HEK293 (cell line): ENCODE results near the gene USP13.

Experiments used
- CTCF ChIA-PET: fragments of 350-600 bp; formaldehyde crosslinking; extraction: SDS; loops from one replicate; lab custom pipeline; 2021; ENCODE audit warnings: antibody characterized with exemption; lab: Yijun Ruan, JAX
- POLR2A ChIA-PET: fragments of 300-600 bp; formaldehyde crosslinking; extraction: SDS; loops from one replicate; lab custom pipeline; 2020; ENCODE audit warnings: antibody characterized with exemption, inconsistent platforms; lab: Yijun Ruan, JAX
- H3K27ac ChIP-seq: fragments of 200-500 bp; sonication (Bioruptor generic); 2 replicates; pipeline ENCODE4 v1.5.1; 2014; ENCODE audit warnings: low read depth, low read length, control low read depth, inconsistent platforms; ENCODE audit errors: extremely low read depth
- H3K36me3 ChIP-seq, 2 experiments: fragments of 200-500 bp in 1 of 2; sonication (Bioruptor generic) in 1 of 2; 1 replicate in 1 of 2; 2 replicates in 1 of 2; pipeline ENCODE4 v1.5.1; 2014 to 2017; ENCODE audit warnings: inconsistent platforms in 2 of 2, low read length in 2 of 2; ENCODE audit not compliant: control insufficient read depth in 2 of 2, insufficient read depth in 1 of 2
- H3K4me1 ChIP-seq: fragments of 200-500 bp; sonication (Bioruptor generic); 2 replicates; pipeline ENCODE4 v1.5.1; 2014; ENCODE audit warnings: mild to moderate bottlenecking, low read length, inconsistent platforms; ENCODE audit not compliant: control insufficient read depth, insufficient read depth
- H3K4me3 ChIP-seq: 2 replicates; pipeline ENCODE4 v1.5.1; 2011; ENCODE audit warnings: low read depth, mild to moderate bottlenecking, control low read depth, low read length, moderate library complexity
- H3K9me3 ChIP-seq: fragments of 200-500 bp; sonication (Bioruptor generic); 2 replicates; pipeline ENCODE4 v1.5.1; 2014; ENCODE audit warnings: low read depth, low read length, inconsistent platforms; ENCODE audit not compliant: control insufficient read depth, insufficient read depth
- ATF2 ChIP-seq: fragments of 450-650 bp; formaldehyde crosslinking; IDR thresholded peaks from 2 replicates; pipeline ENCODE4 v1.5.1; 2016; ENCODE audit warnings: missing biosample characterization, missing genetic modification characterization, low read depth
- BCL11B ChIP-seq: fragments of 450-650 bp; formaldehyde crosslinking; IDR thresholded peaks from 2 replicates; pipeline ENCODE4 v1.5.1; 2016; ENCODE audit warnings: low read depth, missing biosample characterization, missing genetic modification characterization
- EGR2 ChIP-seq: fragments of 450-650 bp; formaldehyde crosslinking; IDR thresholded peaks from 2 replicates; pipeline ENCODE4 v1.5.1; 2016; ENCODE audit warnings: low read depth, missing biosample characterization, missing genetic modification characterization
- IKZF3 ChIP-seq: fragments of 450-650 bp; IDR thresholded peaks from 2 replicates; pipeline ENCODE4 v1.5.0; 2018; ENCODE audit warnings: missing biosample characterization, mild to moderate bottlenecking, missing genetic modification characterization, moderate library complexity
- OSR2 ChIP-seq: fragments of 450-650 bp; formaldehyde crosslinking; IDR thresholded peaks from 2 replicates; pipeline ENCODE4 v1.5.1; 2016; ENCODE audit warnings: missing biosample characterization, missing genetic modification characterization
- PATZ1 ChIP-seq: fragments of 450-650 bp; formaldehyde crosslinking; IDR thresholded peaks from 2 replicates; pipeline ENCODE4 v1.5.1; 2016; ENCODE audit warnings: missing biosample characterization, missing genetic modification characterization
- ZBTB44 ChIP-seq: fragments of 450-650 bp; IDR thresholded peaks from 2 replicates; pipeline ENCODE4 v1.5.1; 2018; ENCODE audit warnings: missing biosample characterization, mild to moderate bottlenecking, missing genetic modification characterization
- ZBTB48 ChIP-seq: fragments of 450-650 bp; formaldehyde crosslinking; IDR thresholded peaks from 2 replicates; pipeline ENCODE4 v1.5.1; 2016; ENCODE audit warnings: missing biosample characterization, missing genetic modification characterization
- ZBTB6 ChIP-seq: fragments of 450-650 bp; formaldehyde crosslinking; IDR thresholded peaks from 2 replicates; pipeline ENCODE4 v1.5.1; 2017; ENCODE audit warnings: missing biosample characterization, missing genetic modification characterization
- ZNF133 ChIP-seq: fragments of 450-650 bp; formaldehyde crosslinking; IDR thresholded peaks from 2 replicates; pipeline ENCODE4 v1.5.1; 2016; ENCODE audit warnings: missing biosample characterization, missing genetic modification characterization
- ZNF146 ChIP-seq: fragments of 450-650 bp; formaldehyde crosslinking; IDR thresholded peaks from 2 replicates; pipeline ENCODE4 v1.5.1; 2016; ENCODE audit warnings: missing biosample characterization, missing genetic modification characterization
- ZNF155 ChIP-seq: fragments of 450-650 bp; formaldehyde crosslinking; IDR thresholded peaks from 2 replicates; pipeline ENCODE4 v1.5.1; 2016; ENCODE audit warnings: missing biosample characterization, missing genetic modification characterization
- ZNF18 ChIP-seq: fragments of 450-650 bp; formaldehyde crosslinking; IDR thresholded peaks from 2 replicates; pipeline ENCODE4 v1.5.1; 2016; ENCODE audit warnings: missing biosample characterization, missing genetic modification characterization
- ZNF23 ChIP-seq: fragments of 450-650 bp; formaldehyde crosslinking; IDR thresholded peaks from 2 replicates; pipeline ENCODE4 v1.5.1; 2016; ENCODE audit warnings: missing biosample characterization, missing genetic modification characterization, borderline replicate concordance
- ZNF248 ChIP-seq: fragments of 450-650 bp; formaldehyde crosslinking; IDR thresholded peaks from 2 replicates; pipeline ENCODE4 v1.5.1; 2017; ENCODE audit warnings: missing biosample characterization, missing genetic modification characterization
- ZNF26 ChIP-seq: fragments of 450-650 bp; formaldehyde crosslinking; IDR thresholded peaks from 2 replicates; pipeline ENCODE4 v1.5.1; 2016; ENCODE audit warnings: missing biosample characterization, missing genetic modification characterization
- ZNF423 ChIP-seq: fragments of 450-650 bp; formaldehyde crosslinking; IDR thresholded peaks from 2 replicates; pipeline ENCODE4 v1.5.1; 2016; ENCODE audit warnings: missing biosample characterization, missing genetic modification characterization
- ZNF426 ChIP-seq: fragments of 450-650 bp; formaldehyde crosslinking; IDR thresholded peaks from 2 replicates; pipeline ENCODE4 v1.5.1; 2017; ENCODE audit warnings: missing biosample characterization, missing genetic modification characterization, mild to moderate bottlenecking, inconsistent platforms, moderate library complexity
- ZNF433 ChIP-seq: fragments of 450-650 bp; formaldehyde crosslinking; IDR thresholded peaks from 2 replicates; pipeline ENCODE4 v1.5.1; 2016; ENCODE audit warnings: missing biosample characterization, missing genetic modification characterization, low read depth
- ZNF555 ChIP-seq: fragments of 450-650 bp; formaldehyde crosslinking; conservative IDR thresholded peaks from 2 replicates; pipeline ENCODE4 v1.5.1; 2017; ENCODE audit warnings: missing biosample characterization, mild to moderate bottlenecking, missing genetic modification characterization, inconsistent platforms
- ZNF571 ChIP-seq: fragments of 450-650 bp; formaldehyde crosslinking; IDR thresholded peaks from 2 replicates; pipeline ENCODE4 v1.5.0; 2017; ENCODE audit warnings: missing biosample characterization, missing genetic modification characterization
- ZNF610 ChIP-seq: fragments of 450-650 bp; formaldehyde crosslinking; IDR thresholded peaks from 2 replicates; pipeline ENCODE4 v1.5.1; 2016; ENCODE audit warnings: missing biosample characterization, missing genetic modification characterization, borderline replicate concordance
- ZNF692 ChIP-seq: fragments of 450-650 bp; formaldehyde crosslinking; IDR thresholded peaks from 2 replicates; pipeline ENCODE4 v1.5.1; 2016; ENCODE audit warnings: missing biosample characterization, missing genetic modification characterization
- ZNF830 ChIP-seq: fragments of 450-650 bp; IDR thresholded peaks from 2 replicates; pipeline ENCODE4 v1.5.0; 2018; ENCODE audit warnings: missing biosample characterization, missing genetic modification characterization, low read depth, mild to moderate bottlenecking, moderate library complexity
- ZNF837 ChIP-seq: fragments of 450-650 bp; formaldehyde crosslinking; IDR thresholded peaks from 2 replicates; pipeline ENCODE4 v1.5.1; 2016; ENCODE audit warnings: missing biosample characterization, missing genetic modification characterization
- ZNF843 ChIP-seq: fragments of 450-650 bp; formaldehyde crosslinking; IDR thresholded peaks from 2 replicates; pipeline ENCODE4 v1.5.1; 2016; ENCODE audit warnings: missing biosample characterization, missing genetic modification characterization

The USP13 gene

GRCh38 chr3:179744667-179745066 lies 91.8 kb downstream of the USP13 start:
- TF ChIP-seq ZBTB44 (tag by site-specific recombination) (no peak), ZNF843 (no peak), ZNF555 (tag by site-specific recombination) (no peak), ZNF23 (tag by site-specific recombination) (no peak), ZNF830 (tag by site-specific recombination) (no peak), ZNF146 (tag by site-specific recombination) (no peak), EGR2 (tag by site-specific recombination) (no peak), ZNF692 (tag by site-specific recombination) (no peak), BCL11B (tag by site-specific recombination) (no peak), ZNF26 (tag by site-specific recombination) (no peak), ZNF610 (tag by site-specific recombination) (no peak), ZNF155 (tag by site-specific recombination) (no peak), ZNF133 (tag by site-specific recombination) (no peak), ZNF18 (tag by site-specific recombination) (no peak), PATZ1 (tag by site-specific recombination) (no peak), ZBTB48 (tag by site-specific recombination) (no peak), ZNF571 (no peak), OSR2 (tag by site-specific recombination) (no peak)
- CTCF ChIA-PET: no interaction called here
- H3K36me3 ChIP-seq: peaks cover 0 to 27% of the 10 kb centered on the region in 2 experiments; a peak in 2 of 3 replicates
- H3K27ac ChIP-seq: no peak overlapping the region
- POLR2A ChIA-PET: no interaction called here
- no peak overlapping the region for H3K4me3 ChIP-seq
- H3K9me3 ChIP-seq: no peaks in the 10 kb centered on the region
- no peaks in the 10 kb centered on the region for H3K4me1 ChIP-seq

GRCh38 chr3:179745079-179745478 lies 92.2 kb downstream of the USP13 start:
- Histone ChIP-seq H3K4me3 (no peak overlapping the region), H3K9me3 (no peaks in the 10 kb centered on the region), H3K36me3 (peaks cover 0 to 27% of the 10 kb centered on the region in 2 experiments; a peak in 2 of 3 replicates), H3K4me1 (no peaks in the 10 kb centered on the region), H3K27ac (no peak overlapping the region)
- CTCF ChIA-PET: no interaction called here
- POLR2A ChIA-PET: no interaction called here
- TF ChIP-seq ATF2 (tag by site-specific recombination) (no peak), ZNF837 (tag by site-specific recombination) (no peak), ZNF426 (no peak), ZNF423 (no peak), IKZF3 (tag by site-specific recombination) (no peak), ZNF433 (tag by site-specific recombination) (no peak), ZBTB6 (tag by site-specific recombination) (no peak), ZNF248 (no peak)
